Pons (tissue), 1 donor: ENCODE measurements around the gene CCDC158.
"Not testable (repeated sequence)": the region's sequence is repeated elsewhere in the genome, so short reads cannot be mapped to it uniquely, and the experiment has no call there.

Source experiments
- DNase-seq: peaks from one replicate; pipeline ENCODE4 v3.0.0-alpha.2; 2016; ENCODE audit warnings: low spot score

The CCDC158 gene

DNA sequence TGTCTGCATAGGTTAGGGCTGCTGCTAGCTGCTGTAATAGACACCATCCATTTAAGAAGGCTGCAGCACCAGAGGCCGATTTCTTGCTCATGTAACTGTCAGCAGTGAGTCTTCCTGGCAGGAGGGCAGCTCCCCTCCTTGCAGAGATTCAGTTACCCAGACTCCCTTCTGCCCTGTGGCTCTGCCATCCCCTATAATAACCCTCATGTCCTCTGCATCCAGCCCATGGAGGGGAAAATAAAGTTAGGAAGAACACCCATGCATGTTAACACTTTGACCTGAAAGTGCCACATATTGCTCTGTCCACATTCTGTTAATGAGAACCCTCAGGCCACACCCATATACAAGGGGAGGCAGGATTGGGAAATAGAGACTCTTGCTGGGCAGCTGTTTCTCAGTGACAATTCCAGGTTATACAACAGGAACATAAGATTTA, 109.0 kb downstream of the CCDC158 start:
- no peak for DNase-seq

GRCh38 chr4:76310683-76311082, 110.3 kb downstream of the CCDC158 start:
- DNase-seq: no peak

DNA sequence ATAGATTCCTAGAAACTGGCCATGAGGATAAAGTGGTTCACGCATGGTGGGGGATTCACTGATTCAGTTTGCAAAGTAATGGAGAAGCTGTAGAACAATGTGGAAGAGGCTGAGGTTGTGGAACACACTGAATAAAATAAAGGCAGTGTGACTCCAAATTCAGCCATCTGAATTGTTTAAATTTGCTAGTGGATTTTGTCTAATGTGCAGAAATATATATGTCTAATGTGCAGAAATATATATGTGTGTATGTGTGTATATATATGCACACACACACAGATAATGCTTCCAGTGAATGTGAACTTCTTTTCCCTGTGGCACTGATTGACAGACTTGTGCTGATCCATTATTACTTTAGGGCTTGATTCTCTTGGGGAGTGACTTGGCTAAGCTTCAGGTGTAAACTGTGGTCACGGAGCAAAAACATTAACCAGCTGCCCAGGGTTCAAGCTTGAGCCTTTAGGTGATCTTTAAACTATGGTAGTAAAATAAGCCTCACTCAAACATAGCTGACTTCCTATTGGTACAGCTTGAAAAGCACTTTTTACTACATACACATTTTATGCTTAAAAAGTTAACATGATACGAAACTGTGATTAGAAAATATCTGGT, 110.9 kb downstream of the CCDC158 start:
- DNase-seq: no peak

- no peak for DNase-seq
These were observed 112.4 kb downstream of the CCDC158 start for GRCh38 chr4:76308548-76308947.

- DNase-seq: no peak
These were observed 113.3 kb downstream of the CCDC158 start for GRCh38 chr4:76307660-76308014.

GRCh38 chr4:76306882-76307659, 113.9 kb downstream of the CCDC158 start:
- peak; percentile 22 for DNase-seq

- DNase-seq: peak; percentile 22
These were observed 114.7 kb downstream of the CCDC158 start, which contains the start of gene STBD1 for GRCh38 chr4:76305971-76306881. Gene STBD1, plus strand, starts transcription at chr4:76306733. Its CDS starts 37 bp downstream, at chr4:76306770.

GRCh38 chr4:76305033-76305687, 115.8 kb downstream of the CCDC158 start:
- no peak for DNase-seq

- no peak for DNase-seq
These were observed 118.0 kb downstream of the CCDC158 start for GRCh38 chr4:76302826-76303438.

- DNase-seq: no peak
These were observed 119.2 kb downstream of the CCDC158 start for GRCh38 chr4:76301775-76302162.

DNA sequence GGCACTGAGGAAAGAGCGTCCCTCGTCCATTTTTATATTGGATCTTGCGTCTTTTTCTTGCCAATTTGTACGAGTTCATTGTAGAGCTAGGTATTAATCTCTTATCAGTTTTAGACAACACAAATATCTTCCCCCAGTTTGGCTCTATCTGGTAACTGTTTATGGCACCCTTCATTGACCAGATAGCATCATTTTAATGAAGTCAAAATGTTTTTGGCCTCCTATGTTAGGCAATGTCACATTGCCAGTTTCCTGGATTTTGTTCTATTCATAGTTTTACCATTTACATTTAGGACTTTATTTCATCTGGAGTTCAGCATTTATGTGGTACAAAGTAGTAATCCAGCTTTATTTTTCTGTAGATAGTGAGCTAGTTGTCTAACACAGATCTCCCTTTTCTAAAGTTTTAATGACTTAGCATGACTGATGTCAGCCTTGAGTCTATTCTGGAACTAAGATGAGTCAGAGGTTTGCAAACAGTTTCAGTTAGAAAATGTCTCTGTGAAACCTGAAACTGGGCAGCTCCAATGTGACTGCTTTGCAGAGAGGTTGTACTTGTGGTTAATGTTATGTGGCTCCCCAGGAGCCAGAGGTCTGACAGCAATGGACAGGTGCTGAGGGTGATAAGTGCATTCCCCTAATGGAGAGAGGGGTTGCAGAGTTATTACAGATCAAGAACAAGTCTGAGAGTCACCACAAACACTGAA, 119.7 kb downstream of the CCDC158 start:
- DNase-seq: peak; percentile 24

DNA sequence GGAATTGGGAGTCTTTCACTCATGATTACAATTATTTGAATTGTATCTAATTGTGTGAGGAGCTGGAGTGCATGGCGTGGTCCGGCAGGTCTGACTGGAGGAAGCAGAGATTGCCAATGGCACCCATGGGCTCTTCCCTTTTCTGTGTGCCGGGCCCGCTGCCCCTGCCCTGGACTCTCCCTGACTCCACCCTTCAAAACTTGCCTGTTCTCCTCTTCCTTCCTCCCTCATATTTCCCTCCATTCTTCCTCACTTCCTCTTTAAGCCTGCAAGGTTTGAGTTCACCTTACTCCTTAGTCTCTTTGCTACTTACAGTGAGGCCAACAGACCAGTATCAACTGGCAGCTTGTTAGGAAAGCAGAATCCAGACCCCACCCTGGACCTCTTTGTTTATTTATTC, 120.9 kb downstream of the CCDC158 start:
- DNase-seq: no peak

DNA sequence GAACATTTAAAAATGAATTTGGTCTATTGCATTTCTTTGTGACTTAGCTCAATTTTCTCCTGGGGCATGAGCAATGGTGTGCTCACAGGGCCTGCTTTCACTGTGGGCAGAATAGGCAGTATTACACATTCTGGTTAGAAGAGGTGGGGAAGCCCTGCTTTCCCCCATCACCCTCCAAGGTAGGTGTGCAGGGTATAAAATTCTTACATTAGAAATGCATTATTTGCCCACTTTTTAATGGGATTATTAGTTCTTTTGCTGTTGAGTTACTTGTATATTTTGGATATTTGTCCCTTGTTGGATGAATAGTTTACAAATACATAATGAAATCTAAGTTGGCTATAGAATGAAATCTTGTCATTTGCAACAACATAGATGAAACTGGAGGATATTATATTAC, 122.7 kb downstream of the CCDC158 start:
- no peak for DNase-seq

DNA sequence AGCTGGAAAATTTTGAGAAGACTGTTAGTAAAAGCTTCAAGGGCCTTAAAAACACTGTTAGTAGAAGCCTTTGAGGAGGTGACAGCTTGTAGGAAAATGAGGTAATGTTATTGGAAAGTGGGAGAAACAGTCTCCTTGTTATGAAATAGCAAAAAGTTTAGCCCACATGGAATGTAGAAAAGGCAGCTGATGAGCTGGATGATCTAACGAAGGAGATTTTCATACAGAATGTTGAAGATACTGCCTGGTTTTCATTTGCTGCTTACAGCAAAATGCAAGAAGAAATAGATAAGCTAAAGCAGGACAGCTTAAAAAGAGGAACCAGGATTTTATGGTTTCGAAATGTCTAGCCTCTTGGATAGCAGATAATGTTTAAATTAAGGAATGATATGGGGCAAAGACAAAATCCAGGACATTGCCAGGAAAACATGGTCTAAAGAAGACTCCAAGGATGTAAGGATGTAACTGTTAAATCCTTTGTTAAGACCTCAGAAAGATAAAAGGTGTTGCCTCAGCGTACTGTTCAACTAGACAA, 124.6 kb downstream of the CCDC158 start:
- DNase-seq: no peak

DNA sequence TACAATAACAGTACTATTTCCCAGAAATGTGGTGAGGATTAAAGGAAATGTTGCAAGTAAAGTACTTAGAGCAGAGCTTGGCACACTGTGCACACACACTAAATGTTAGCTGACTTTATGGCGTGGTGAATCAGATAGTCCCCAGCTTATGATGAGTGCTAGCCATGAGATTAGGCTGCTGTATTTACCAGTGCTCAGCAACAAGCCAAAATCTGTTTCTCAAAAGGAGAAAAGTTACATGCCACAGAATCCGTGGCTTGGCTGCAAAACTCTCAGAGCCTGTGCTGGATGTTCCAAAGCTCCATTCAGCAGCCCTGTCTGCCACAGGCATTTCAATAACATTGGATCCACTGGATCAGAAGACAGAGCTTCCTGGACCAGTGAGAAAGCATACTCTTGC, 127.2 kb downstream of the CCDC158 start:
- no peak for DNase-seq

DNA sequence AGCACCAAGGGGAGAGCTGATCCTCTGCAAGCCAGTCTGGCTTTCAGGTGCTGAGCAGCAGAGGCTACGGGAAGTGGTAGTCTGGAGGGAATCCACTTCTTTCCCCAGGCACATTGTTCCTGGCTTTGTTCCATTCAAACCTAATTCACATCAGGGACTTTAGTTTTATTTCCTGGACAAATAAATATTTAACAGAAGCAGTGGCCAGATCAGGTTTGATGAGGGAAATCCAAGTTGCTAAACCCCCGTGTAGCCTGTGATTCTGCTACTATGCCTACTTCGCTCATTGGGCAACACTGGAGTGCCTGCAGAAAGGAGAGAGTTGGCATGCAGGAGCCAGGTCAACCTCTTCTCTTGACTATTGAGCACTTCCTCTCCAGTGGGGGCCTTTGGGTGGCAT, 128.2 kb downstream of the CCDC158 start:
- no peak for DNase-seq

DNA sequence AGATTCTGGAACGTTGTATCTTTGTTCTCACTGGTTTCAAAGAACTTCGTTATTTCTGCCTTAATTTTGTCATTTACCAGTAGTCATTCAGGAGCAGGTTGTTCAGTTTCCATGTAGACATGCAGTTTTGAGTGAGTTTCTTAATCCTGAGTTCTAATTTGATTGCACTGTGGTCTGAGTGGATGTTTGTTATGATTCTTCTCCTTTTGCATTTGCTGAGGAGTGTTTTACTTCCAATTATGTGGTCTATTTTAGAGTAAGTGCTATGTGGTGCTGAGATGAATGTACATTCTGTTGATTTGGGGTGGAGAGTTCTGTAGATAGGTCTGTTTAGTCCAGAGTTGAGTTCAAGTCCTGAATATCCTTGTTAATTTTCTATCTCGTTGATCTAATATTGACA, 133.1 kb downstream of the CCDC158 start:
- not testable (repeated sequence) for DNase-seq

GRCh38 chr4:76283900-76284299, 137.0 kb downstream of the CCDC158 start:
- no peak for DNase-seq

DNA sequence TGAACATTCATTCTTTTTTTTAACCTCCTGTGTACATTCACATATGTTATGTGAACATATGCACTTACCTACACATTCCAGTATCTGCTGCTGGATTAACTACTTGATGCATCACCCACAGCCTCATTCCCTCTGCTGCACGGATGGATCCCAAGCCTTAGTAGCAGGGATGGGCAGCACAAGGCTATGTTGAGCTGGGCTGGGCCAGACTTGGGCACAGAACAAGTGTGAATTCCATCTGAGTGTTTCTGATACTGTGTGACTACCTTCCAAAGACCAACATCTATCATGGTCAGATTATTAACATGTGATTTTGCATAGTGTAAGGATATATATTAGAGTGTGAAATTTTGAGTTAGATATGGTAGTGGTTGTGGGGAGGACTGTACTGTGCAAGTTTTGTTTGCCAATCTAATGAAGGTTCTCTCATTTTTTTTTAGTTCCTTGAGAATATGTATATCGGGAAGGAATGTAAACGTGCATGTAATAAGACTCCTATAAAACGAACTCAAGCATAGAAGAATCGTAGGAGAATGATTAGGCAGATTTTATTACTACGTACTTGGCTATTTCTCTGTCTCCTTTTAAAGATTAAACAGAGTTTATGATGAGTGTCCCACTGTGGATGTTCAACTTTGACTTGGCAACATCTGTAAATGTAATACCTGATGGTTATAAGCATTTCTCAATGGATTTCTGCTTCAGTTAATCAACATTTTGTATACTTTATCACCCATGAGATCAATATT, 137.8 kb downstream of the CCDC158 start:
- DNase-seq: no peak

DNA sequence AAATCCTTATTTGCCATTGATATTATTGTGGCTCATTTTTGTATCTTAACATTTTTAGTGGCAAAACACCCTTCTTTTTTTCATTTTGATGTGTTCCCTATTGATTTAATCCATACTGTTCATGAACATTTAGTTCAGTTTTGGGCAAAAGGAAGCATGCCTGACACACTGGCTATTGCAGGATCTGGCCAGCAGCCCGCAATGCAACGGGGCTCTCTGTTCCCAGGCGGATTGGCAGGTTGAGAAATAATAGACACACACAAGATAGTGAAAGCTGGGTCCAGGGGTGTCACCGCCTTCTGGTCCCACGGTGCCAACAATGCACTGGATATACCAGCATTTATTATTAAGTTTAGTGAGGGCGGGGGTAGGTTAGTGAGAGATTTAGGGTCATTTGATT, 139.3 kb downstream of the CCDC158 start:
- not testable (repeated sequence) for DNase-seq
